Activated CD4-positive, alpha-beta memory T cell treated with anti-CD3 and anti-CD28 coated beads for 36 hours (primary cell): Measurements from ENCODE around the gene LEPR. TPM values are rescaled to one million over a fixed set of nuclear protein-coding genes. Genes with fewer than 3 reads are reported as not detected.

Source experiments
- CTCF ChIA-PET: fragments of 350-600 bp; sonication (Branson Sonifier 250); formaldehyde crosslinking; loops from one replicate; lab custom pipeline; 2021; ENCODE audit warnings: antibody characterized with exemption, inconsistent platforms; lab: Charles Lee
- POLR2A ChIA-PET: fragments of 350-600 bp; sonication (Branson Sonifier 250); formaldehyde crosslinking; loops from one replicate; lab custom pipeline; 2021; ENCODE audit warnings: antibody characterized with exemption; lab: Charles Lee
- DNase-seq: peaks from one replicate; pipeline ENCODE4 v3.0.0-alpha.2; 2020
- H3K27ac Mint-ChIP-seq: one replicate; pipeline ENCODE4 v1.8.0; 2021; ENCODE audit warnings: mixed read lengths
- H3K27me3 Mint-ChIP-seq: one replicate; pipeline ENCODE4 v1.8.0; 2021; ENCODE audit warnings: mixed read lengths
- H3K36me3 Mint-ChIP-seq: one replicate; pipeline ENCODE4 v1.8.0; 2021; ENCODE audit warnings: mixed read lengths
- H3K4me1 Mint-ChIP-seq: one replicate; pipeline ENCODE4 v1.8.0; 2021; ENCODE audit warnings: low read depth, mixed read lengths
- H3K4me3 Mint-ChIP-seq: one replicate; pipeline ENCODE4 v1.8.0; 2021; ENCODE audit warnings: mild to moderate bottlenecking, mixed read lengths
- H3K9me3 Mint-ChIP-seq: one replicate; pipeline ENCODE4 v1.8.0; 2021; ENCODE audit warnings: mixed read lengths
- intact Hi-C: fragments of 100-400 bp; cut with micrococcal nuclease; formaldehyde crosslinking; loops from one replicate; pipeline ENCODE4 v1.15.1; 2023
- total RNA-seq, 2 experiments: library from RNA; stranded (reverse); gene quantifications; one replicate each; pipeline ENCODE4 v1.2.3, GENCODE V29; 2021

The LEPR gene
- total RNA-seq, 2 experiments from 2014 or later = 5.0 to 5.2 TPM

- ChIA-PET CTCF (interaction anchor here (1.3 kb wide), 1 partner anchor 262 kb away, joined by 3 read pairs; no protein-coding TSS in a partner anchor), POLR2A (no interaction called here)
- H3K36me3 Mint-ChIP-seq = peaks cover 27% of the 10 kb centered on the region
- no peak for DNase-seq
- intact Hi-C loops = loop anchor here (2.0 kb wide), 2 partner anchors 165 to 277 kb away; partner anchors contain the start of gene AK4
- peaks cover 13% of the 10 kb centered on the region for H3K4me1 Mint-ChIP-seq
- H3K4me3 Mint-ChIP-seq = no peak overlapping the region
- H3K27me3 Mint-ChIP-seq = no peaks in the 10 kb centered on the region
- H3K9me3 Mint-ChIP-seq = no peaks in the 10 kb centered on the region
- no peak overlapping the region for H3K27ac Mint-ChIP-seq
Observed at GRCh38 chr1:65425697-65426096, 5.2 kb downstream of the LEPR start.

- peaks cover 11% of the 10 kb centered on the region for H3K4me1 Mint-ChIP-seq
- intact Hi-C loops = no loop called here
- ChIA-PET CTCF (interaction anchor here (0.9 to 2.8 kb wide), 4 partner anchors 168 to 262 kb away, joined by 3 to 12 read pairs (median 5); no protein-coding TSS in a partner anchor), POLR2A (no interaction called here)
- H3K27ac Mint-ChIP-seq = no peak overlapping the region
- H3K9me3 Mint-ChIP-seq = no peaks in the 10 kb centered on the region
- peaks cover 25% of the 10 kb centered on the region for H3K36me3 Mint-ChIP-seq
- no peaks in the 10 kb centered on the region for H3K27me3 Mint-ChIP-seq
- DNase-seq = no peak
- no peak overlapping the region for H3K4me3 Mint-ChIP-seq
Observed at GRCh38 chr1:65429078-65429477, 8.6 kb downstream of the LEPR start.

- no peak for DNase-seq
- H3K4me3 Mint-ChIP-seq = no peak overlapping the region
- H3K27me3 Mint-ChIP-seq = no peaks in the 10 kb centered on the region
- no peak overlapping the region for H3K27ac Mint-ChIP-seq
- H3K36me3 Mint-ChIP-seq = peaks cover 19% of the 10 kb centered on the region
- intact Hi-C loops = loop anchor here (2.0 kb wide), 2 partner anchors 29 to 257 kb away; no protein-coding TSS in a partner anchor
- ChIA-PET POLR2A (no interaction called here), CTCF (interaction anchor here (0.7 to 2.8 kb wide), 5 partner anchors 11 to 257 kb away, joined by 3 to 28 read pairs (median 7); partner anchors contain the start of genes LEPR and LEPROT)
- H3K4me1 Mint-ChIP-seq = peaks cover 5% of the 10 kb centered on the region
- no peaks in the 10 kb centered on the region for H3K9me3 Mint-ChIP-seq
Observed at GRCh38 chr1:65429806-65430205, 9.3 kb downstream of the LEPR start.

- no peaks in the 10 kb centered on the region for H3K9me3 Mint-ChIP-seq
- intact Hi-C loops = loop anchor here (2.0 kb wide), 2 partner anchors 28 to 256 kb away; no protein-coding TSS in a partner anchor
- no peaks in the 10 kb centered on the region for H3K27me3 Mint-ChIP-seq
- H3K4me3 Mint-ChIP-seq = no peak overlapping the region
- ChIA-PET CTCF (interaction anchor here (0.6 to 2.8 kb wide), 11 partner anchors 12 to 817 kb away, joined by 3 to 28 read pairs (median 4); partner anchors contain the start of genes LEPR and LEPROT), POLR2A (no interaction called here)
- DNase-seq = no peak
- peaks cover 8% of the 10 kb centered on the region for H3K36me3 Mint-ChIP-seq
- no peak overlapping the region for H3K27ac Mint-ChIP-seq
- peaks cover 5% of the 10 kb centered on the region for H3K4me1 Mint-ChIP-seq
Observed at GRCh38 chr1:65431111-65431705, 10.7 kb downstream of the LEPR start.

GRCh38 chr1:65432918-65433317, 12.4 kb downstream of the LEPR start:
- no peaks in the 10 kb centered on the region for H3K27me3 Mint-ChIP-seq
- intact Hi-C loops = no loop called here
- H3K4me3 Mint-ChIP-seq = no peak overlapping the region
- H3K4me1 Mint-ChIP-seq = peaks cover 5% of the 10 kb centered on the region
- no peak for DNase-seq
- no peaks in the 10 kb centered on the region for H3K9me3 Mint-ChIP-seq
- ChIA-PET POLR2A (no interaction called here), CTCF (no interaction called here)
- H3K36me3 Mint-ChIP-seq = peaks cover 5% of the 10 kb centered on the region
- H3K27ac Mint-ChIP-seq = no peak overlapping the region

- H3K9me3 Mint-ChIP-seq = no peaks in the 10 kb centered on the region
- no peak overlapping the region for H3K4me3 Mint-ChIP-seq
- CTCF ChIA-PET = interaction anchor here (1.1 kb wide), 1 partner anchor 252 kb away, joined by 3 read pairs; no protein-coding TSS in a partner anchor
- DNase-seq = no peak
- intact Hi-C loops = no loop called here
- H3K36me3 Mint-ChIP-seq = peaks cover 2% of the 10 kb centered on the region
- H3K27me3 Mint-ChIP-seq = no peaks in the 10 kb centered on the region
- H3K4me1 Mint-ChIP-seq = peaks cover 3% of the 10 kb centered on the region
- H3K27ac Mint-ChIP-seq = no peak overlapping the region
- POLR2A ChIA-PET = no interaction called here
Observed at GRCh38 chr1:65434255-65434654, 13.8 kb downstream of the LEPR start.

GRCh38 chr1:65434760-65435159, 14.3 kb downstream of the LEPR start:
- Mint-ChIP-seq H3K36me3 (peaks cover 2% of the 10 kb centered on the region), H3K27ac (no peak overlapping the region), H3K4me3 (no peak overlapping the region), H3K9me3 (no peaks in the 10 kb centered on the region), H3K27me3 (no peaks in the 10 kb centered on the region), H3K4me1 (peaks cover 3% of the 10 kb centered on the region)
- CTCF ChIA-PET = interaction anchor here (1.1 kb wide), 1 partner anchor 252 kb away, joined by 3 read pairs; no protein-coding TSS in a partner anchor
- no peak for DNase-seq
- POLR2A ChIA-PET = interaction anchor here (0.5 kb wide), 1 partner anchor 339 kb away, joined by 3 read pairs; no protein-coding TSS in a partner anchor
- intact Hi-C loops = no loop called here

- H3K4me3 Mint-ChIP-seq = no peak overlapping the region
Observed at GRCh38 chr1:65435987-65436386, 15.5 kb downstream of the LEPR start.

GRCh38 chr1:65437616-65438015, 17.1 kb downstream of the LEPR start:
- Mint-ChIP-seq H3K4me1 (no peaks in the 10 kb centered on the region), H3K36me3 (no peaks in the 10 kb centered on the region), H3K27me3 (no peaks in the 10 kb centered on the region), H3K9me3 (no peaks in the 10 kb centered on the region), H3K27ac (no peak overlapping the region), H3K4me3 (no peak overlapping the region)
- intact Hi-C loops = no loop called here
- no peak for DNase-seq
- POLR2A ChIA-PET = no interaction called here
- CTCF ChIA-PET = interaction anchor here (1.5 kb wide), 1 partner anchor 22 kb away, joined by 4 read pairs; no protein-coding TSS in a partner anchor

More at GRCh38 chr1:65435987-65436386, 15.5 kb downstream of the LEPR start:
- Mint-ChIP-seq H3K27ac (no peak overlapping the region), H3K27me3 (no peaks in the 10 kb centered on the region), H3K9me3 (no peaks in the 10 kb centered on the region), H3K4me1 (peaks cover under 1% of the 10 kb centered on the region), H3K36me3 (no peaks in the 10 kb centered on the region)
- DNase-seq = no peak
- intact Hi-C loops = no loop called here
- CTCF ChIA-PET = no interaction called here
- POLR2A ChIA-PET = no interaction called here

GRCh38 chr1:65440322-65440900, 19.9 kb downstream of the LEPR start:
- H3K4me3 Mint-ChIP-seq = no peak overlapping the region

GRCh38 chr1:65440915-65441314, 20.4 kb downstream of the LEPR start:
- Mint-ChIP-seq H3K4me1 (no peaks in the 10 kb centered on the region), H3K4me3 (no peak overlapping the region), H3K9me3 (no peaks in the 10 kb centered on the region), H3K27ac (no peak overlapping the region), H3K27me3 (no peaks in the 10 kb centered on the region), H3K36me3 (no peaks in the 10 kb centered on the region)
- ChIA-PET CTCF (interaction anchor here (1.4 kb wide), 1 partner anchor 205 kb away, joined by 3 read pairs; no protein-coding TSS in a partner anchor), POLR2A (no interaction called here)
- intact Hi-C loops = no loop called here
- no peak for DNase-seq

More at GRCh38 chr1:65440322-65440900, 19.9 kb downstream of the LEPR start:
- Mint-ChIP-seq H3K4me1 (no peaks in the 10 kb centered on the region), H3K27ac (no peak overlapping the region), H3K27me3 (no peaks in the 10 kb centered on the region), H3K9me3 (no peaks in the 10 kb centered on the region), H3K36me3 (no peaks in the 10 kb centered on the region)
- ChIA-PET POLR2A (no interaction called here), CTCF (interaction anchor here (1.4 kb wide), 1 partner anchor 205 kb away, joined by 3 read pairs; no protein-coding TSS in a partner anchor)
- DNase-seq = no peak
- intact Hi-C loops = no loop called here

GRCh38 chr1:65441464-65441863, 21.0 kb downstream of the LEPR start:
- no peaks in the 10 kb centered on the region for H3K9me3 Mint-ChIP-seq
- ChIA-PET POLR2A (no interaction called here), CTCF (interaction anchor here (1.4 kb wide), 1 partner anchor 206 kb away, joined by 3 read pairs; no protein-coding TSS in a partner anchor)
- no peaks in the 10 kb centered on the region for H3K36me3 Mint-ChIP-seq
- DNase-seq = no peak
- no peak overlapping the region for H3K27ac Mint-ChIP-seq
- H3K4me3 Mint-ChIP-seq = no peak overlapping the region
- no peaks in the 10 kb centered on the region for H3K4me1 Mint-ChIP-seq
- H3K27me3 Mint-ChIP-seq = no peaks in the 10 kb centered on the region
- intact Hi-C loops = no loop called here
